ENCODE results near the gene CLDN4.
A peak's percentile ranks its signal among the peaks of the same experiment; 100 is the strongest.

CLDN4 gene

GRCh38 chr7:73840715-73841379, 10.1 kb downstream of the CLDN4 start:
- Histone ChIP-seq H3K9me2 (replicated peaks; ENCODE audit: control insufficient read depth, low read length) (no peaks in the 10 kb centered on the region), H3K4me1 (ENCODE audit: control insufficient read depth, low read length) (peaks cover 9% of the 10 kb centered on the region), H3K4me3 (ENCODE audit: low read length) (no peak overlapping the region), H3K4me2 (ENCODE audit: low read length) (no peak overlapping the region), H3K27me3 (ENCODE audit: control insufficient read depth, low read length) (peaks cover 5% of the 10 kb centered on the region), H3K36me3 (ENCODE audit: control insufficient read depth, low read length) (no peaks in the 10 kb centered on the region), H3K79me2 (ENCODE audit: control insufficient read depth, low read length) (no peaks in the 10 kb centered on the region), H3K27ac (ENCODE audit: low read depth, low read length) (no peak overlapping the region), H4K20me1 (ENCODE audit: control insufficient read depth, insufficient read depth, low read depth, low read length) (no peaks in the 10 kb centered on the region), H3K9me3 (ENCODE audit: control insufficient read depth, insufficient read depth, low read length) (no peaks in the 10 kb centered on the region), H3F3A (ENCODE audit: control insufficient read depth, insufficient read depth) (no peaks in the 10 kb centered on the region)
- no peak for TF ChIP-seq CTCF (IDR thresholded peaks at IDR 0.05; ENCODE audit: low read depth, low read length, poor library complexity, severe bottlenecking)
- TF ChIP-seq EZH2phosphoT487 (IDR thresholded peaks at IDR 0.05; ENCODE audit: borderline replicate concordance, low read length) = no peak

- H3F3A ChIP-seq (ENCODE audit: control insufficient read depth, insufficient read depth) = no peaks in the 10 kb centered on the region
- peaks cover 15% of the 10 kb centered on the region for H3K4me1 ChIP-seq (ENCODE audit: control insufficient read depth, low read length)
- H3K27me3 ChIP-seq (ENCODE audit: control insufficient read depth, low read length) = peaks cover 8% of the 10 kb centered on the region
- no peak for TF ChIP-seq EZH2phosphoT487 (IDR thresholded peaks at IDR 0.05; ENCODE audit: borderline replicate concordance, low read length)
- no peak for TF ChIP-seq CTCF (IDR thresholded peaks at IDR 0.05; ENCODE audit: low read depth, low read length, poor library complexity, severe bottlenecking)
- no peaks in the 10 kb centered on the region for H3K36me3 ChIP-seq (ENCODE audit: control insufficient read depth, low read length)
- no peak overlapping the region for H3K27ac ChIP-seq (ENCODE audit: low read depth, low read length)
- no peaks in the 10 kb centered on the region for H3K9me3 ChIP-seq (ENCODE audit: control insufficient read depth, insufficient read depth, low read length)
- peak overlapping the region; percentile 97 for H3K4me2 ChIP-seq (ENCODE audit: low read length)
- H4K20me1 ChIP-seq (ENCODE audit: control insufficient read depth, insufficient read depth, low read depth, low read length) = no peaks in the 10 kb centered on the region
- H3K4me3 ChIP-seq (ENCODE audit: low read length) = peak overlapping the region; percentile 76
- no peaks in the 10 kb centered on the region for H3K79me2 ChIP-seq (ENCODE audit: control insufficient read depth, low read length)
- H3K9me2 ChIP-seq (replicated peaks; ENCODE audit: control insufficient read depth, low read length) = no peaks in the 10 kb centered on the region
Observed at GRCh38 chr7:73841689-73842066, 10.9 kb downstream of the CLDN4 start.

GRCh38 chr7:73842067-73842976, 11.5 kb downstream of the CLDN4 start, which contains the start of gene METTL27:
METTL27 (minus strand) TSS chr7:73842516; CDS start chr7:73842140, 376 bp downstream.
- Histone ChIP-seq H3K4me3 (ENCODE audit: low read length) (peak within 1 kb of the TSS; percentile 76), H3K9me2 (replicated peaks; ENCODE audit: control insufficient read depth, low read length) (no peaks in the 10 kb centered on the region), H4K20me1 (ENCODE audit: control insufficient read depth, insufficient read depth, low read depth, low read length) (no peaks in the 10 kb centered on the region), H3K4me1 (ENCODE audit: control insufficient read depth, low read length) (peaks cover 15% of the 10 kb centered on the region), H3K79me2 (ENCODE audit: control insufficient read depth, low read length) (no peaks in the 10 kb centered on the region), H3F3A (ENCODE audit: control insufficient read depth, insufficient read depth) (no peaks in the 10 kb centered on the region), H3K36me3 (ENCODE audit: control insufficient read depth, low read length) (no peaks in the 10 kb centered on the region), H3K27ac (ENCODE audit: low read depth, low read length) (no peak within 1 kb of the TSS), H3K27me3 (ENCODE audit: control insufficient read depth, low read length) (peaks cover 8% of the 10 kb centered on the region), H3K4me2 (ENCODE audit: low read length) (peak within 1 kb of the TSS; percentile 97), H3K9me3 (ENCODE audit: control insufficient read depth, insufficient read depth, low read length) (no peaks in the 10 kb centered on the region)
- TF ChIP-seq EZH2phosphoT487 (IDR thresholded peaks at IDR 0.05; ENCODE audit: borderline replicate concordance, low read length) = no peak
- no peak for TF ChIP-seq CTCF (IDR thresholded peaks at IDR 0.05; ENCODE audit: low read depth, low read length, poor library complexity, severe bottlenecking)

All from DOHH2 (cell line).